Mesenteric fat pad (tissue), 1 donor: ENCODE measurements around the gene SEC24C. TPM values are rescaled to one million over a fixed set of nuclear protein-coding genes. Genes with fewer than 3 reads are reported as not detected.

Source experiments
- DNase-seq: peaks from one replicate; pipeline ENCODE4 v3.0.0-alpha.2; 2020; ENCODE audit warnings: low spot score
- total RNA-seq: library from RNA; stranded (reverse); fragmentation: NEBNext Ultra II Directional; extraction: Animal tissue kit (Norgen Biotek cat#: 25700); gene quantifications from one replicate; pipeline ENCODE4 v1.2.1, GENCODE V29; 2021
- donor health status: DM: yes; HTN: yes; CAD: no.

SEC24C gene
- total RNA-seq, 1 donor from 2014 or later, result 65.5 TPM

DNA sequence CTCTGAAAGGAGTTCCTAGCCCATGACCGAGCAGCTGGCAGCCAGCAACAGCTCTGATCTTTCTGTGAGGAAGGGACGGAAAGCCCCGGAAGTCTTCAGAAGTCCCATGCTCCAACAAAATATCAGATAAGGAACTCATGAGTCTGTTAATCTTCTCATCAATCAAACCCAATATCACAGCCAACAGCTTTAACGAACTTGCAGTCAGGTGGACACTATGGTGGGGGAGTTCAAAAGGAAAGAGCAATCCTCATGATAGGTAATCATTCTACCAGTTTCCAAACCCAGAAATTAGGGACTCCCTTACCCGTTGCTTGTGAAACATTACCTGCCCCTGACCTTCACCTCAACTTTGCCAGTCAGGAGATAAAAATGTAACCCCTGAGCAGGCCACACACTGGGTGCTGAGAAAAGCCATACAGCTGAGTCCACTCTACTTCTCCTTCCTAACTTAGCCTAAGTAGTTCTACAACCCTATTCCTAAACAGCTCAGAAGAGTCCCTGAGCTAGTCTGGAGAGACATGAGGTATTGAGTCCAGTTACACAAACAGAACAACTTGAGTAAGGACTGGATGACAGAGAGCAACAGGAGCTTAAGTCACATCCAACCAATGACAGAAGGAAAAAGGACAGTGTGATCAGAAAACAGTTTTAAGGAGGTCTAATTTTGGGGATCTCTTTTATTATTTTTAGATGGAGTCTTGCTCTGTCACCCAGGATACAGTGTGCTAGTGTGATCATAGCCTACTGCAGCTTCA, 65.1 kb downstream of the SEC24C start:
- no peak for DNase-seq

DNA sequence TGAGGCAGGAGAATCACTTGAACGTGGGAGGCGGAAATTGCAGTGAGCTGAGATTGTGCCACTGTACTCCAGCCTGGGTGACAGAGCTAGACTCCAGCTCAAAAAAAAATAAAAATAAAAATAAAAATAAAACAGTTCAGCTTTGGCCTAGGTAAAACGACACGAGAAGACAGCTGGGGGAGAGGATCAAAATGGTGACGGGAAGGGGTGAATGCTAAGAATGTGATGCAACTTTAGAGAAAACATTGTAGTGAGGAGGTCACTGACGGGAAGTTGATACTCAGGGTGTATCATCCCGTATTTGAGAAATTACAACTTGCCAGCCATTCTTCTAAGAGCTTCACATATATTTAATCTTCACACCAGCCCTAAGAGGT, 66.2 kb downstream of the SEC24C start:
- DNase-seq, result no peak

GRCh38 chr10:73810735-73811465, 66.7 kb downstream of the SEC24C start:
- DNase-seq, result no peak

GRCh38 chr10:73812657-73813056, 68.5 kb downstream of the SEC24C start:
- no peak for DNase-seq

GRCh38 chr10:73813333-73813732, 69.2 kb downstream of the SEC24C start:
- no peak for DNase-seq

GRCh38 chr10:73814276-73814895, 70.2 kb downstream of the SEC24C start:
- DNase-seq, result no peak

DNA sequence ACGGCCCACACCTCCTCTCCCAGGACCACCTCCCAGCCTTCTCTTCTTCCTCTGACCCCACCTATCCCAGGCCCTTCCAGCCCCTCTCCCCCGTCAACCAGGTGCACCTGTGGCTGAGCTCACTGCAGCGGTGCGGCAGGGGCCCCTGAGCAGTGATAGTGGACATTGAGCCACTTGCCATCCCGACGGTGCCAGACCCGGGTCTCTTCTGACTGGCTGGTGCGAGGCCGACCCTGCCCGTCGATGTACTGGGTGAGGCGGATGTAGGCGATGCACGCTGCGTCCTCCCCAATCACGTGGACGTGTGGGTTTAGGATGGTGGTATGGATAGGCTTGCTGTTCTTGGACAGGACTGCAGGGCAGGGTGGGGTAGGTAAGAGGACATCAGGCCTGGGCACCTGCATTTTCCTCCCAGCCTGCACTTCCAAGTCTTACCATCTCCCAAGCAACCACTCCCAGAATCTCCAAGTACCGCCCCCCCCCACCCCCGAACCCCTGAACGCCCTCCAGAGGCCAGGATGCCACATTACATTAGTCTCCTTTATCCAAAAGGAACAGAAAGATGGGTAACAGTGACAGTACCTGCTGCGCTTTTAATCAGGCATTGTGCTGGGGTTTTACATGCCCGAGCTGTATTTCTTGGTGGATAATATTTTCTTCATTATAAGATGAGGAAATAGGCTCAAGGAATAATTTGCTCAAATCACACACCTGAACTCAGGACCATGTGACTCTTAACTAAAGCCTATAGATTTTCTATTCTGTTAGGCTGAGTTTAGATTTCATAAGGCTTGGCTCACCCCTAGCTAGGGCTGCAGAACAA, 70.9 kb downstream of the SEC24C start:
- DNase-seq, result no peak

DNA sequence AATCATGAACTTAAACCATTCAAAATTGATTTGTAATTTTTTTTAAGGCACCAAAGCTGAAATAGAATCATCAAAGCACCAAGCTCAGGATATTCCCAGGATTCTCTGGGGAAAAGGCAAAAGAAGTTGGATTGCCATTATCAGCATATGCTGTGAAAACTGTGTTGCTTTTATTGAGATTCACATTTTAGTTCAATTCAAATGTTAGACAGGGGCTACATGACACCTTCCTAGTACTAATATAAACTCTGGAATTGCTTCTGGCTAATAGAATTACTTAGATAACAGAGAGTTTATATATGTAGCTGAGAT, 71.5 kb downstream of the SEC24C start:
- no peak for DNase-seq

DNA sequence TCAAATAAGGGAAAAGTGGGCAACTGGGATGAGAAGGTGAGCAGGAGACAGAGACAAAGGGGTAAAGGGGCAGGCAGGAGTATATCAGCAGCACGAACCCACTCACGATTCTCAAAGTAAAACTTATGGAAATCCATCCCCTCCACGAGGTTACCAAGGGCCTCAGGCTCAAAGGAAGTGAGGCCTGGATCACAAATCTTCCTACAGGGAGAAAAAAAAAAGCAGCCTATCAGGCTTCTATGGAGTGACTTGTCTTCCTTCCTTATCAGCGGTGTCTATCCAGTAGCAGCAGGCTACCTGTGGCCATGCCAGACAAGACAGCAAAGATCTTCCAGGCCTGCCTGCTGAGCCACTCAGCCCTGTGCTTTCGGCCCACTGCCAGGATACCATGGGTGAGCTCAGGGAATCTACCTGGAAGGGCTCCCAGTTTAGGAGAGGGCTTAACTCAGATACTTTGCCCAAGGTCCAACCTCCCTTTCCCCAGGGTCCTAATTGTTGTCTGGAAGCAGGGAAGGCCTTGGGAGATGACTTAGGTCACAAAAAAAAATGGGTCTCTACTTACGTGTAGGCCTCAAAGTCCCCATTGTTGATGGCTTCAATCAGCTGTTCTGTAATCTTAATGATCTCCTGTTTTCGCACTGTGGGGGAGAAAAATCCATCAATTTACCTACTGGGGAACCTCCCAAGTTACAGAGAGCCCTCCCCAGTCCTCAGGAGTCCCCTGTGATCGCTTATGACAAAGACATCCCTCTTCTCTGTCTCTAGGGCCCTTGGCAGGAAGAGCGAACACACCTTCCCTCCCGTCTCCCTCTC, 73.0 kb downstream of the SEC24C start:
- DNase-seq, result no peak

DNA sequence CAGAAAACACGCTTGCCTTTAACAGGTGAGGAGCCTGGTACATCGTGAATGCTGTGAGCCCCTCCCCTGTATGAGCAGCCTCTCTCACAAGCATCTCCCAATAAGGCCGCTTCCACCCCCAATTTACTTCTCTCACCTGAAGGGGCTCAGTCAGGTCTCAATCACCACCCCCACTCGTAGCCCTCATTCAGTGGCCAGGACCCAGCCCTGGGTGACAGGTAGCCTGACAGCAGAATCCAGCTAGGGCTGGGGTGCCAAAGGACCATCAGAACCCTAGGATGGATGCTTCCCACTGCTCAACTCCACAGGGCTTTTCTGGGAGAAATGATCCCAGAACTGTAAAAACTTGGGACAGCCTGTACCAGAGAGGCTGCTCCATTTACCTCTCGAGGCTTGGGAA, 73.7 kb downstream of the SEC24C start:
- no peak for DNase-seq

DNA sequence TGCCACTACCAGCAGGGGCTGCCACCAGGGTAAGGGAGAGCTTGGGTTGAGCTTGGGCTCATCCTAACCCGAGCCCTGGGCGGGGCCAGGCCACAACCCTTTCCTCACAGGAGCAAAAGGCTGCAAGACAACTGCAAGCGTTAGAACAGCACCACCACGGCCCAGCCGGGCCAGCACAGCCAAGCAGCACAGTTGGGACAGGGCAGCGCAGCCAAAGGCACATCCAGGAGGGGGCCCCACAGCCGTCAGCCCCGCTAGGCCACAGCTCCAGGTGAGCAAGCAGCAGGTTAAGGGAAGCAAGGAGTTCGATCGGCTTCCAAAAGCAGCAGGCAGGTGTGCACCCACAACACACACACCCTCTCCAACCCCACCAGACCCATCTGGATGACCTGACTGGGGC, 74.2 kb downstream of the SEC24C start:
- no peak for DNase-seq

GRCh38 chr10:73819081-73819480, 74.9 kb downstream of the SEC24C start:
- DNase-seq, result no peak

DNA sequence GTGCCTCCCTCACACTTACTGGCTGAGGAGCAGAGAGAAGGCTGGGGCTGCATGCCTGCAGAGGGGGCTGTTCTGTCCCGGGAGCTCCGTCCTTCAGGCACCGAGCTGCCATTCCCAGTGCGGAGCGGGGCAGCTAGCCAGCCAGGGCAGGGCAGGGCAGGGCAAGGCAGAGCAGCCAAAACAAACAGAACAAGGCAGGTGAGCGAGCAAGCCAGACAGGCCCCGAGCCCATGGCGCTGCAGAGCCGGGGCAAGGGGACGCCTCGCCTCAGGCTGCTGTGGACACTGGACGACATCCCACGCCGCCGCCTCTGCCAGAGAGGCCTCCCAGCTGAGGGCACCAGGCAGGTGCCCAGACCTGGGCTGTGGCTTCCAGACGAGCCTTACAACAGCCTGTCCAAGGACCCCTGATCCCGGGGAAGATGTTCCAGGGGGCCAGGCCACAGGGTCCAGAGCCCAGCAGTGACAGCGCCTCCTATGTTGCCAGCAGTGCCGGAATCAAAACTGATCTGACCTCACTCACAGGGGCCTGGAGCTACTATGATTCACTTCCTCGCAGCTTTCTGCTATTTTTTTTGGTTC, 75.4 kb downstream of the SEC24C start:
- no peak for DNase-seq

Other genes with a start within 250 kb of the SEC24C start
- 50.5 TPM for gene PPP3CB, start 248.3 kb upstream of the SEC24C start, total RNA-seq
- gene USP54, start 153.0 kb upstream of the SEC24C start, total RNA-seq, result 16.0 TPM
- gene MYOZ1, start 102.9 kb upstream of the SEC24C start, total RNA-seq, result 0.58 TPM
- gene SYNPO2L, start 88.3 kb upstream of the SEC24C start, total RNA-seq, result 0.10 TPM
- gene AGAP5, start 46.3 kb upstream of the SEC24C start, total RNA-seq, result 7.4 TPM
- 17.7 TPM for gene CHCHD1, start 37.7 kb downstream of the SEC24C start, total RNA-seq
- gene ZSWIM8, start 41.2 kb downstream of the SEC24C start, total RNA-seq, result 91.5 TPM
- 41.6 TPM for gene NDST2, start 67.2 kb downstream of the SEC24C start, total RNA-seq
- 24.2 TPM for gene CAMK2G, start 130.2 kb downstream of the SEC24C start, total RNA-seq
- gene PLAU, start 166.8 kb downstream of the SEC24C start, total RNA-seq, result 64.7 TPM